ENCODE measurements around the gene EDC3.
"Not testable (repeated sequence)": the region's sequence is repeated elsewhere in the genome, so short reads cannot be mapped to it uniquely, and the experiment has no call there.

The EDC3 gene

GRCh38 chr15:74695597-74696397 lies at the start of gene EDC3:
EDC3 (minus strand) TSS chr15:74696024; CDS start chr15:74675124, 20,900 bp downstream.
- peak; percentile 94 for DNase-seq

GRCh38 chr15:74742422-74742821 lies 46.6 kb upstream of the EDC3 start:
- DNase-seq = no peak

DNA sequence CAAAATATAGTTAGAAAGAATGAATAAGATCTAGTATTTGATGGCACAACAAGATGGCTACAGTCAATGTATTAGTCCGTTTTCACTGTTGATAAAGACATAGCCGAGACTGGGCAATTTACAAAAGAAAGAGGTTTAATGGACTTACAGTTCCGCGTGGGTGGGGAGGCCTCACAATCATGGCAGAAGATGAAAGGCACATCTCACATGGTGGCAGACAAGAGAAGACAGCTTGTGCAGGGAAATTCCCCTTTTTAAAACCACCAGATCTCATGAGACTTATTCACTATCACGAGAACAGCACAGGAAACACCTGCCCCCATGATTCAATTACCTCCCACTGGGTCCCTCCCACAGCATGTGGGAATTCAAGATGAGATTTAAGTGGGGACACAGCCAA lies 42.4 kb upstream of the EDC3 start:
- peak; percentile 11 for DNase-seq

DNA sequence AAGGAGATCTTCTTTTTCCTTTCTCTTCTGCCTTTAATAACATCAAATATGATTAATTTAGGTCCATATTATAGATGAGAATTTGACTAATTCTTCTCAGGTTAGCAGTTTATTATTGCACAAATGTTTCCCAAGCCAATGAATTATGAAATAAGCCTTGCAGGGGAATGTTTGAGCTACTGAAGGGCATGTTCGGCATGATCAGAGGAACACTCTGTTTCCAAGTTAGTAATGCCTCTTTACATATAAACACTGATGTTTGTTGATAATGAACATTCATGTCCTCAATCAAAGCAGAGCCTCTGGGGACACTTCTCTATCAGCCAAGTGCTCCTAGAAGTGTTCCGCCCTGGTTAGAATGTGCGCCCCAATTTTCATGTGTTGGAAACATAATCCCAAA lies 39.5 kb upstream of the EDC3 start:
- DNase-seq = no peak

DNA sequence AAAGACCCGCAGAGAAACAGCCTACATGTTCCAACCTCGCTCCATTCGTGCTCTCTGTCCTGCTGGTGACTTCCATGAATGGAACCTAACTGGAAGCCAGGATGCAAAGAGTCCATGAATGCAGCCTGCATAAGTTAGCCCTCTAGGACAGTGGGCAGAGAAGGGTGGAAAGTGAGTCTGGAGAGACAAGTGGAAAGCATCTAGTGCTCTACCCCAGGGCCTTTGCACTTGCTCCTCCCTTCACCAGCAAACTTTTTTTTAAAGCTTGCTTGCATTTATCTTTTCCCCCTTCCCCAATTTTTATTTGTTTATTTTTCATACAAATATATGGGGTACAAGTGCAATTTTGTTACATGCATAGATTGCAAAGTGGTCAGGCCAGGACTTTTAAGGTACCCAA lies 37.4 kb upstream of the EDC3 start:
- DNase-seq = no peak

- DNase-seq = no peak
Measured at GRCh38 chr15:74732846-74733245, 37.0 kb upstream of the EDC3 start.

DNA sequence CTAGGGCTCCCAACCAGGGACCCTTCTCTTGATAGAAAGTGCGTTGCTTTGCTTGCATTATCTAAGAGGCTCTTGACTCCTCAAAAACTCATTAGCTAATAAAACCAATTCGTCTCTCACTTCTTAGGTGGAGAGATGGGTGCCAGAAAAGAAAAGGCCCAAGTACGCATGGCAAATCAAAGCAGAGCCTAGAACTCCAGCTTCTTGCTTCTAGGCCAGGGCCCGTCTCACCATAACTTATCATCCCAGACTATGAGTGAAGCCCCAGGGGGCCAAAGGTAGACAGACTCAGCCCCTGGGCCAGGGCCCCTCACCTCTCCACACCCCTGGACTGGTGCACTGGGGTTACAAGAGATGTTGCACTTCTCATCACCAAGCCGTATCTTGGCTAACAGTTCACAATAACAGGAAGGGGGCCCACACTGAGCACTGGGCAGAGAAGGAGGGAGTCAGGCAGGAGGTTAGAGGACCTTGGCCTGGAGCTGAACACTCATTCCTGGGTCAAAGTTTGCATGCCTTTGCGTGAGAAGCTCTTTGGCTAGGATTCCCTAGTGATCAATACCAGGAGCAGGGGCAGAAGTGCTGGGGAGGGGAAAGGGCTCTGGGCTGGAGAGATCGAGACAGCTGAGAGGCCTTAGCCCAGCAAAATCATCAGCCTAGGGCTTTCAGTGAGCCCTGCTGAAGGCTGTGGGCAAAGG lies 34.9 kb upstream of the EDC3 start:
- no peak for DNase-seq

DNA sequence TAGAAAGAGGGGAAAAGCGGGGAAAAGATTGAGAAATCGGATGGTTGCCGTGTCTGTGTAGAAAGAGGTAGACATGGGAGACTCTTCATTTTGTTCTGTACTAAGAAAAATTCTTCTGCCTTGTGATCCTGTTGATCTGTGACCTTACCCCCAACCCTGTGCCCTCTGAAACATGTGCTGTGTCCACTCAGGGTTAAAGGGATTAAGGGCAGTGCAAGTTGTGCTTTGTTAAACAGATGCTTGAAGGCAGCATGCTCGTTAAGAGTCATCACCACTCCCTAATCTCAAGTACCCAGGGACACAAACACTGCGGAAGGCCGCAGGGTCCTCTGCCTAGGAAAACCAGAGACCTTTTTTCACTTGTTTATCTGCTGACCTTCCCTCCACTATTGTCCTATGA lies 33.5 kb upstream of the EDC3 start:
- DNase-seq = not testable (repeated sequence)

- not testable (repeated sequence) for DNase-seq
Measured at GRCh38 chr15:74728699-74729098, 32.9 kb upstream of the EDC3 start.

- no peak for DNase-seq
Measured at GRCh38 chr15:74727727-74728126, 31.9 kb upstream of the EDC3 start.

GRCh38 chr15:74726774-74727164 lies 30.9 kb upstream of the EDC3 start:
- no peak for DNase-seq

- peak; percentile 75 for DNase-seq
Measured at GRCh38 chr15:74725845-74726773, 30.3 kb upstream of the EDC3 start.

DNA sequence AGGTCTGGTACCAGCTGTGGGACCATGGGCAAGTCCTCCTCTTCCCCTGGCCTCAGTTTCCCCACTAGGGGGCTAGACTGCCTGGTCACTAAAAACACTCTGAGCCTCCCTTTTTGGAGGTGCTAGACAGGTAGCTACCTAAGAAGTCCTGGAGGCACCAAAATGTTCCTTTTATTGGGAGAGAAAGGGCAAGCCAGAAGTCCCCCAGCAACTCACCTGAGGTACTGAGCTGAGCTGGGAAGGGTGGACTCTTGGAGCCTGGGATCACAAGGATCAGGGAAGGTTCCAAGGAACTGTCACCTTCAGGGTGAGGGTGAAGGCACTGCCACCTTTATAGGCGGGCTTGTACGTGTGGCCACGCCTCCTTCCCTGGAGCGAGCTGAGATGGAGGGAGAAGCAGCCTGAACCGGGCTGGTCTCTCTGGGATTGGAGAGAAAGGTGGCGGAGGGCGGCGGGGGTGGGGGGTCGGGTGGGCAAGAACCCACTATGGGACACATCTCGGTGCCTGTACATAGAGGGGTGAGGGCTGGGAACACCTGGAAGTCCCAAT lies 29.5 kb upstream of the EDC3 start, which contains the start of gene CYP1A1:
CYP1A1 (minus strand) TSS at position 304 of the 550 bp plus-strand sequence. CDS start 2,431 bp downstream, outside the sequence.
- peak; percentile 66 for DNase-seq

- DNase-seq = no peak
Measured at GRCh38 chr15:74724570-74725224, 28.9 kb upstream of the EDC3 start.

DNA sequence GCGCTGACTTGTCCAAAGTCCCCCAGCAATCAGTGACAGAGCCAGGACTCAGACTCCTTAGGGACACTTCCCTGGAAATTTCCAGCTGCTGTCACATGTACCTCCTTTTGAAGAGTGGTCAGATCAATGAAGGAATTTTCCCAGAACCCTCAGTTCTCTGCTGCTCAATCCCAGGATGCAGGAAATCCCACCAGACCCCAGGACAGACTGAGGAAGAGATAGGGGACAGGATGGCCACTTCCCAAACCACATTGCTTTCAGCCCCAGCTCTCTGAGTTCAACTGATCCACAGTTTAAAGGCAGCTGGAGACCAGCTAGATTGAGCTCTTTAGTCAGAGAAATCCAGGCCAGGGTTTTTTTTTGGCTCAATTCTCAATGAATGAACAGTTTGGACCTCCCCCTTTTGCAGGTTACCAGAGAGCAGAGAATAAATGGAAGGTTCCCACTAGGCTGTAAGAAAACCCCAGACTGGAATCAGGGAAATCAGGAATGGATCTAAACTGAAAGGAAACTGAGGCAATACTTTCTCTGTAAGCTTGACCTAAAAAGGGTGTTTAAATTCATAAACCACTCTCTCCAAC lies 28.0 kb upstream of the EDC3 start:
- DNase-seq = no peak

- DNase-seq = no peak
Measured at GRCh38 chr15:74723187-74723586, 27.4 kb upstream of the EDC3 start.

GRCh38 chr15:74722591-74722990 lies 26.8 kb upstream of the EDC3 start:
- no peak for DNase-seq

GRCh38 chr15:74716651-74717050 lies 20.8 kb upstream of the EDC3 start:
- DNase-seq = no peak

DNA sequence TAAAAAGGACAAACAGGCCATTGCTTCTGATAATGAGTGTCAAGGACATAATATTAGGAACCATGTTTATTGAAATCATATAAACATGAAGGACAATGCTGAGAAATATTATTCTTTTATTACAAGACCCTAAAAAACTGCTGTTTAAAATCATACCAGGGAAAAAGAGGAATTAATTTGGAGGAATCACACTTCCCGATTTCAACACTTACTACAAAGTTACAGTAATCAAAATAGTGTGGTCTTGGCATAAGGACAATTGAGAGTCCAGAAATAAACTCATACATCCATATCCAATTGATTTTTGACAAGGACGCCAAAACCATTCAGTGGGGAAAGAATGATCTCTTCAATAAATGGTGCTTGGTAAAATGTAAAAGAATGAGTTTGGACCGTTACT lies 16.5 kb upstream of the EDC3 start:
- no peak for DNase-seq

GRCh38 chr15:74710319-74711094 lies 14.7 kb upstream of the EDC3 start:
- DNase-seq = no peak

DNA sequence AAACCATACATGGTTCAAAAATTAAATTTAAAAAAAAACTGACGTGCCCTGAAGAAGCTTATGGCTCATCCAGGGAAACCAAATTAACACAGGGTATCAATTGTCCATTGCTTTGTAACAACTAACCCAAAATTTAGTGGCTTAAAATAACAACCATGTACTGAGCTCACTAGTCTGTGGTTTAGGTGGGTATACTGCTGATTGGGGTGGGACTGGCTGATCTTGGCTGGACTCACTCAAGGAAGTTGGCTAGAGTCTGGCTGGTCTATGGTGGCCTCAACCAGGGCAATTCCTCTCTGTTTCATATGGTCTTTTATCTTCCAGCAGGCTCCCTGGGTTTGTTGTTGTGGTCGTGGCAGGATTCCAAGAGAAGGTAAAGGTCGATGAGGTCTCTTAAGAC lies 14.1 kb upstream of the EDC3 start:
- DNase-seq = no peak
